ENCODE measurements around the gene IL20RA. TPM values are rescaled to one million over a fixed set of nuclear protein-coding genes. Genes with fewer than 3 reads are reported as not detected.

IL20RA gene
- total RNA-seq (2022), result 2.4 and 3.1 TPM in 2 replicates
- percentile 43 among the genes with signal in this experiment for Bru-seq, nascent RNA
- BruChase-seq, experiment 1, labeled RNA remaining after a 6-hour chase, result percentile 29 among the genes with signal in this experiment
- BruChase-seq, experiment 2, labeled RNA remaining after a 2-hour chase, result percentile 26 among the genes with signal in this experiment
- long read RNA-seq, partial matches to known transcripts, result 0 of 8 reads
- long read RNA-seq, other reads (novel, unspliced or antisense), result 4 of 8 reads

- peaks cover 8% of the 10 kb centered on the region for H3K36me3 Mint-ChIP-seq (ENCODE audit: insufficient read depth, unreplicated experiment)
- intact Hi-C loops (cut with micrococcal nuclease; ENCODE audit: unreplicated experiment), result no loop called here
- peak within 1 kb of the TSS; percentile 72 for H3K4me3 Mint-ChIP-seq (ENCODE audit: low read depth, unreplicated experiment)
- peak; percentile 47 for DNase-seq
- no peaks in the 10 kb centered on the region for H3K9me3 Mint-ChIP-seq (ENCODE audit: low read depth, unreplicated experiment)
- BruUV-seq (replicated peaks), result no TSS peak
- no peaks in the 10 kb centered on the region for H3K27me3 Mint-ChIP-seq (ENCODE audit: unreplicated experiment)
- CTCF ChIA-PET, result interaction anchor here (0.7 to 0.9 kb wide), 2 partner anchors 76 to 478 kb away, joined by 4 to 5 read pairs; no protein-coding TSS in a partner anchor
- H3K27ac Mint-ChIP-seq (ENCODE audit: unreplicated experiment), result no peak within 1 kb of the TSS
- no peak for TF ChIP-seq CTCF (IDR thresholded peaks at IDR 0.05; ENCODE audit: unreplicated experiment)
- H3K4me1 Mint-ChIP-seq (ENCODE audit: low read depth, unreplicated experiment), result no peaks in the 10 kb centered on the region
These were observed at the start of gene IL20RA for GRCh38 chr6:137044366-137045221. Gene IL20RA (minus strand): TSS chr6:137044965. CDS start chr6:137044728, 237 bp downstream.

GRCh38 chr6:137093183-137094069, 48.7 kb upstream of the IL20RA start:
- CTCF ChIA-PET, result interaction anchor here (0.6 to 1.0 kb wide), 7 partner anchors 17 to 915 kb away, joined by 3 to 10 read pairs (median 5); no protein-coding TSS in a partner anchor
- DNase-seq, result no peak
- Mint-ChIP-seq H3K27ac (ENCODE audit: unreplicated experiment) (no peak overlapping the region), H3K36me3 (ENCODE audit: insufficient read depth, unreplicated experiment) (no peaks in the 10 kb centered on the region), H3K4me1 (ENCODE audit: low read depth, unreplicated experiment) (no peaks in the 10 kb centered on the region), H3K4me3 (ENCODE audit: low read depth, unreplicated experiment) (no peak overlapping the region), H3K27me3 (ENCODE audit: unreplicated experiment) (no peaks in the 10 kb centered on the region), H3K9me3 (ENCODE audit: low read depth, unreplicated experiment) (no peaks in the 10 kb centered on the region)
- intact Hi-C loops (cut with micrococcal nuclease; ENCODE audit: unreplicated experiment), result loop anchor here (1.0 to 10.0 kb wide), 3 partner anchors 221 to 548 kb away; no protein-coding TSS in a partner anchor
- no peak for TF ChIP-seq CTCF (IDR thresholded peaks at IDR 0.05; ENCODE audit: unreplicated experiment)
- BruUV-seq (replicated peaks), result no TSS peak

GRCh38 chr6:137092018-137092417, 47.3 kb upstream of the IL20RA start:
- CTCF ChIA-PET, result no interaction called here
- intact Hi-C loops (cut with micrococcal nuclease; ENCODE audit: unreplicated experiment), result loop anchor here (10.0 kb wide), 1 partner anchor 323 kb away; no protein-coding TSS in a partner anchor
- H3K4me1 Mint-ChIP-seq (ENCODE audit: low read depth, unreplicated experiment), result no peaks in the 10 kb centered on the region
- TF ChIP-seq CTCF (IDR thresholded peaks at IDR 0.05; ENCODE audit: unreplicated experiment), result no peak
- no peak for DNase-seq
- no peak overlapping the region for H3K27ac Mint-ChIP-seq (ENCODE audit: unreplicated experiment)
- no peak overlapping the region for H3K4me3 Mint-ChIP-seq (ENCODE audit: low read depth, unreplicated experiment)
- H3K9me3 Mint-ChIP-seq (ENCODE audit: low read depth, unreplicated experiment), result no peaks in the 10 kb centered on the region
- H3K36me3 Mint-ChIP-seq (ENCODE audit: insufficient read depth, unreplicated experiment), result no peaks in the 10 kb centered on the region
- BruUV-seq (replicated peaks), result no TSS peak
- H3K27me3 Mint-ChIP-seq (ENCODE audit: unreplicated experiment), result no peaks in the 10 kb centered on the region

GRCh38 chr6:137089305-137089704, 44.5 kb upstream of the IL20RA start:
- no peak overlapping the region for H3K4me3 Mint-ChIP-seq (ENCODE audit: low read depth, unreplicated experiment)
- no peak overlapping the region for H3K27ac Mint-ChIP-seq (ENCODE audit: unreplicated experiment)
- CTCF ChIA-PET, result interaction anchor here (0.5 to 0.9 kb wide), 2 partner anchors 536 to 552 kb away, joined by 3 read pairs; no protein-coding TSS in a partner anchor
- H3K9me3 Mint-ChIP-seq (ENCODE audit: low read depth, unreplicated experiment), result no peaks in the 10 kb centered on the region
- no peaks in the 10 kb centered on the region for H3K27me3 Mint-ChIP-seq (ENCODE audit: unreplicated experiment)
- H3K36me3 Mint-ChIP-seq (ENCODE audit: insufficient read depth, unreplicated experiment), result no peaks in the 10 kb centered on the region
- no peak for TF ChIP-seq CTCF (IDR thresholded peaks at IDR 0.05; ENCODE audit: unreplicated experiment)
- H3K4me1 Mint-ChIP-seq (ENCODE audit: low read depth, unreplicated experiment), result peaks cover 7% of the 10 kb centered on the region
- no peak for DNase-seq
- no TSS peak for BruUV-seq (replicated peaks)
- intact Hi-C loops (cut with micrococcal nuclease; ENCODE audit: unreplicated experiment), result no loop called here
